GM10266 (cell line): ENCODE measurements around the gene TNS2.
A peak's percentile ranks its signal among the peaks of the same experiment; 100 is the strongest.

Experiments used
- DNase-seq: peaks from one replicate; pipeline ENCODE4 v3.0.0; 2012; ENCODE audit errors: extremely low spot score
- CTCF ChIP-seq: IDR thresholded peaks from 2 replicates; pipeline ENCODE4 v1.5.1; 2012; ENCODE audit warnings: mild to moderate bottlenecking, low read depth; ENCODE audit not compliant: control insufficient read depth, insufficient read depth; ENCODE audit errors: missing control alignments

Gene TNS2

GRCh38 chr12:53049571-53050318 is at the start of gene TNS2:
TSS of gene TNS2 (plus strand) at chr12:53050065. CDS start at chr12:53050186, 121 bp downstream.
- no peak for DNase-seq
- TF ChIP-seq CTCF: no peak

GRCh38 chr12:53004178-53004577 is 45.7 kb upstream of the TNS2 start:
- no peak for DNase-seq
- TF ChIP-seq CTCF: no peak

GRCh38 chr12:53004582-53004981 is 45.3 kb upstream of the TNS2 start:
- no peak for TF ChIP-seq CTCF
- no peak for DNase-seq

- DNase-seq: no peak
These were observed 44.5 kb upstream of the TNS2 start for GRCh38 chr12:53005215-53005985.

GRCh38 chr12:53005986-53006809 is 43.7 kb upstream of the TNS2 start, which contains the start of gene EIF4B:
TSS of gene EIF4B (plus strand) at chr12:53006456. CDS start at chr12:53006484, 28 bp downstream.
- DNase-seq: peak; percentile 91
- TF ChIP-seq CTCF: no peak

More at GRCh38 chr12:53005215-53005985, 44.5 kb upstream of the TNS2 start:
- TF ChIP-seq CTCF: no peak

- peak; percentile 66 for DNase-seq
- no peak for TF ChIP-seq CTCF
These were observed 43.0 kb upstream of the TNS2 start for GRCh38 chr12:53006810-53007309.
